Hematopoietic multipotent progenitor cell treated with erythropoietin and hydrocortisone succinate and interleukin-3 and kit ligand, for 6 days (in vitro differentiated cells): ENCODE measurements around the gene SCCPDH.
"Not testable (repeated sequence)": the region's sequence is repeated elsewhere in the genome, so short reads cannot be mapped to it uniquely, and the experiment has no call there.

Experiments used
- DNase-seq: peaks from one replicate; pipeline ENCODE4 v3.0.0-alpha.2; 2015

Gene SCCPDH

DNA sequence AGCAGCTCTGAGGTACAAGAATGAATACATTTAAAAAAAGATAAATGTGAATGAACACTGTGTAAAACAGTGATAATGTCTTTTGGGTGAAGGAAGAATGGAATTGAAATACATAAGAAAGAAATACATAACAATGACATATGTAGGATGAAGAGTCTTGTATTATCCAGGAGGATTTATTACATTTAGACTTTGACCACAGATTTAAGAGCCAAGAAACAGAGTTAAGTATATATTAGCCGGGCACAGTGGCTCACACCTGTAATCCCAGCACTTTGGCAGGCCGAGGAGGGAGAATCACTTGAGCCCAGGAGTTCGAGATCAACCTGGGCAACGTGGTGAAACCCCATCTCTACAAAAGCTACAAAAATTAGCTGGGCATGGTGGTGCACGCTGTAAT lies 79.7 kb downstream of the SCCPDH start:
- DNase-seq, result no peak

GRCh38 chr1:246805135-246805716 lies 81.0 kb downstream of the SCCPDH start:
- DNase-seq, result no peak

GRCh38 chr1:246809473-246809872 lies 85.3 kb downstream of the SCCPDH start:
- DNase-seq, result no peak

- no peak for DNase-seq
These were observed 87.8 kb downstream of the SCCPDH start for GRCh38 chr1:246811985-246812384.

- DNase-seq, result not testable (repeated sequence)
These were observed 89.1 kb downstream of the SCCPDH start for GRCh38 chr1:246813325-246813724.

DNA sequence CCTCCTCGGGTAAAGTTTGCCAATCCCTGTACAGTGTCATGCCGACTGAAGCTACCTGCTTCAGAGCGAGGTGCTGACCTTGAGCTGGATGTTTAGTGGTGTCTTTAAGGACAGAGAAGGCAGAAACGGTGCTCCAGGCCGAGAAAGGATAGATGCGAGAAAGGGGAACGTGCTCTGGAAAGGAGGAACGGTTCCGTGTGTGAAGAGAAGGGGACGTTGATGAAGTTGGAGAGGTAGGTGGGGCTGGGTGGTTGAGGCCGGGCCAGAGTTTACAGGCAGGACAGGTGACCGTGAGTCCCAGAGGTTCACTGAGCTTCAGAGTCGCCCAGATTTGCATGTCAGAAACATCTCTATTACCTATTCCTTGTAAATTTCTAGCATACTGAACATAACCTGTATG lies 90.7 kb downstream of the SCCPDH start:
- DNase-seq, result no peak

- DNase-seq, result no peak
These were observed 91.6 kb downstream of the SCCPDH start for GRCh38 chr1:246815693-246816270.
